22Rv1 (cell line): ENCODE data around the gene LRP11.

Experiments used
- ZFX ChIP-seq: fragments of 450-650 bp; IDR thresholded peaks from 2 replicates; pipeline ENCODE4 v1.6.1; 2017; ENCODE audit warnings: antibody characterized with exemption, borderline replicate concordance
- TF ChIP-seq, protein P1 (sequence below): fragments of 450-650 bp; IDR thresholded peaks from 2 replicates; pipeline ENCODE4 v1.5.1; 2017; ENCODE audit warnings: mild to moderate bottlenecking

DNA sequence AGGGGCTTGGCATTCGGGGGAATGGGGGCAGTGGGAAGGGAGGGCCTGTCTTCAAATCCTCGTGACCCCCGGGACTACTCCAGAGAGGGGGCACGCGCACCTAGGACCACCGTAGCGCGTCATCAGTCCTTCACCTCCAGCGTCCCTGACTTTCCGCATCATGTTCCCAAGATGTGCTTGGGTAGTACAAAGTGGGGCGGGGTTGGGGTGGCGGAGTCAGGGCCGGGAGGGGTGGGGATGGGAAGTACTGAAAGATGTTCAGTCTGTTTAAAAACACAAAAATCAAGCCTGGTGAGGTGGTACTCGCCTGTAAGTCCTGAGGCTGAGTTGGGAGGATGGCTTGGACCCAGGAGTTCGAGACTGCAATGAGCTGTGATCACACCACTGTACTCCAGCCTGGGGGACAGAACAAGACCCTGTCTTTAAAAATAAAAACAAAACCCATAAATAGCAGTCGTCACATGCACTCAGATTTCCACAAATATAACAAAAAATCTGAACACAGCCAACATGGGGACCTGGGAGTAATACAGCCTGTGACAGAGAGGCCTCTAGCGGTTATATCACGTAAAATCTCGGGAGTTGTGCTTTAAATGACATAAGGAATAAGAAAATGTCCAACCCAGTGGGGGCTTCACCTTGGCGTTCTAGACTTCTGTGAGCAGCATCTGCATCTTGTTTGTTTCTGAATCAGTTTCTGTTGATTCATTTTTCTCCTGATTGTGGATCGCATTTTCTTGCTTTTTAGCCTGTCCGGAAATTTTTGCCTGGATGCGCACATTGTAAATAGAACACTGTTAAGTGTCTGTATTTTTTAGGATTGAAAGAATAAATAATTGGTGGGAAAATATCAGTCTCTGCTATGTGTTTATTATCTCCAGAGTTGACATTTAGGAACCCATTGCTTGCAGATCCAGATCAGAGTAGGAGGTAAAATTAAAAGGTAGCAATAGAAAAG is 698 bp upstream of the LRP11 start:
- TF ChIP-seq, protein P1, sequence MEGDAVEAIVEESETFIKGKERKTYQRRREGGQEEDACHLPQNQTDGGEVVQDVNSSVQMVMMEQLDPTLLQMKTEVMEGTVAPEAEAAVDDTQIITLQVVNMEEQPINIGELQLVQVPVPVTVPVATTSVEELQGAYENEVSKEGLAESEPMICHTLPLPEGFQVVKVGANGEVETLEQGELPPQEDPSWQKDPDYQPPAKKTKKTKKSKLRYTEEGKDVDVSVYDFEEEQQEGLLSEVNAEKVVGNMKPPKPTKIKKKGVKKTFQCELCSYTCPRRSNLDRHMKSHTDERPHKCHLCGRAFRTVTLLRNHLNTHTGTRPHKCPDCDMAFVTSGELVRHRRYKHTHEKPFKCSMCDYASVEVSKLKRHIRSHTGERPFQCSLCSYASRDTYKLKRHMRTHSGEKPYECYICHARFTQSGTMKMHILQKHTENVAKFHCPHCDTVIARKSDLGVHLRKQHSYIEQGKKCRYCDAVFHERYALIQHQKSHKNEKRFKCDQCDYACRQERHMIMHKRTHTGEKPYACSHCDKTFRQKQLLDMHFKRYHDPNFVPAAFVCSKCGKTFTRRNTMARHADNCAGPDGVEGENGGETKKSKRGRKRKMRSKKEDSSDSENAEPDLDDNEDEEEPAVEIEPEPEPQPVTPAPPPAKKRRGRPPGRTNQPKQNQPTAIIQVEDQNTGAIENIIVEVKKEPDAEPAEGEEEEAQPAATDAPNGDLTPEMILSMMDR = peak; percentile 87
- TF ChIP-seq ZFX = no peak
